WTC11 (cell line): Measurements from ENCODE around the gene BNC2.

Experiments used
- ATF2 ChIP-seq: sonication (generic); formaldehyde crosslinking; IDR thresholded peaks from 2 replicates; pipeline ENCODE4 v1.8.1; 2022; ENCODE audit warnings: low read depth, missing genetic modification reagents, borderline replicate concordance
- CBFB ChIP-seq: sonication (generic); formaldehyde crosslinking; IDR thresholded peaks from 2 replicates; pipeline ENCODE4 v1.8.1; 2022; ENCODE audit warnings: mild to moderate bottlenecking, low read depth, missing genetic modification reagents
- FOXK1 ChIP-seq: sonication (generic); formaldehyde crosslinking; IDR thresholded peaks from 2 replicates; pipeline ENCODE4 v1.8.0; 2022; ENCODE audit warnings: mild to moderate bottlenecking, moderate library complexity, missing genetic modification reagents
- TF ChIP-seq, protein P1 (sequence below): fragments of 200-600 bp; IDR thresholded peaks from 2 replicates; pipeline ENCODE4 v1.8.0; 2022; ENCODE audit warnings: antibody characterized with exemption
- TF ChIP-seq, protein P2 (sequence below): sonication (generic); formaldehyde crosslinking; IDR thresholded peaks from 2 replicates; pipeline ENCODE4 v1.8.0; 2022; ENCODE audit warnings: mild to moderate bottlenecking, missing genetic modification reagents

DNA sequence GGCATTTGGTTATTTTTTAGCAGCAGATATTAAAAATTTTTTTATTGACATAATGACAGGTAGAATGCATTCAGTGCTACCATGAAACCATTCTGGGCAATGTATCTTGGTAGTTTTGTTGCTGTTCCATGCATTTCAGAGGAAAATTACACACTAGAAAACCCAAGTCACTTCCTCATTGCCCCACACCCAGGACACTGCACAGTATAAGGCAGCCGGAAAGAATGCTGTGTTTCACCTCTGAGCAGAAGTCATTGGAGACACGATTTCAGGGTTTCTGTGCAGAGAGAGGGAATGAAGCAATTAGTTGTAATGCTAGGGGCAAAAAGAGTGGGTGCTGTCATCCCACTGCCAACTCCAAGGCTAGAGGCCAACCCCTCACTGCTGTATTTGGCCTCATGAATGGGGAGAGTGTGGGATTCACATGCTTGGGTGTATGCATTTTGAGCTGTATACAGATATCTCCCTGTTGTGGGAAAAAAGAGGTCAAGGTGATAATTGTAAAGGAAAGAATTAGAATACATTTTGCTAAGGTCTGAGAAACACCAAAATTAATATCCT, 290.5 kb downstream of the BNC2 start:
- TF ChIP-seq, protein P1, sequence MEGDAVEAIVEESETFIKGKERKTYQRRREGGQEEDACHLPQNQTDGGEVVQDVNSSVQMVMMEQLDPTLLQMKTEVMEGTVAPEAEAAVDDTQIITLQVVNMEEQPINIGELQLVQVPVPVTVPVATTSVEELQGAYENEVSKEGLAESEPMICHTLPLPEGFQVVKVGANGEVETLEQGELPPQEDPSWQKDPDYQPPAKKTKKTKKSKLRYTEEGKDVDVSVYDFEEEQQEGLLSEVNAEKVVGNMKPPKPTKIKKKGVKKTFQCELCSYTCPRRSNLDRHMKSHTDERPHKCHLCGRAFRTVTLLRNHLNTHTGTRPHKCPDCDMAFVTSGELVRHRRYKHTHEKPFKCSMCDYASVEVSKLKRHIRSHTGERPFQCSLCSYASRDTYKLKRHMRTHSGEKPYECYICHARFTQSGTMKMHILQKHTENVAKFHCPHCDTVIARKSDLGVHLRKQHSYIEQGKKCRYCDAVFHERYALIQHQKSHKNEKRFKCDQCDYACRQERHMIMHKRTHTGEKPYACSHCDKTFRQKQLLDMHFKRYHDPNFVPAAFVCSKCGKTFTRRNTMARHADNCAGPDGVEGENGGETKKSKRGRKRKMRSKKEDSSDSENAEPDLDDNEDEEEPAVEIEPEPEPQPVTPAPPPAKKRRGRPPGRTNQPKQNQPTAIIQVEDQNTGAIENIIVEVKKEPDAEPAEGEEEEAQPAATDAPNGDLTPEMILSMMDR = no peak
- no peak for TF ChIP-seq CBFB (CRISPR knock-in tag)
- TF ChIP-seq ATF2 (CRISPR knock-in tag) = no peak
- TF ChIP-seq, protein P2, sequence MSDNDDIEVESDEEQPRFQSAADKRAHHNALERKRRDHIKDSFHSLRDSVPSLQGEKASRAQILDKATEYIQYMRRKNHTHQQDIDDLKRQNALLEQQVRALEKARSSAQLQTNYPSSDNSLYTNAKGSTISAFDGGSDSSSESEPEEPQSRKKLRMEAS (CRISPR knock-in tag) = no peak
- no peak for TF ChIP-seq FOXK1
